ENCODE measurements around the gene PMEPA1.

DNA sequence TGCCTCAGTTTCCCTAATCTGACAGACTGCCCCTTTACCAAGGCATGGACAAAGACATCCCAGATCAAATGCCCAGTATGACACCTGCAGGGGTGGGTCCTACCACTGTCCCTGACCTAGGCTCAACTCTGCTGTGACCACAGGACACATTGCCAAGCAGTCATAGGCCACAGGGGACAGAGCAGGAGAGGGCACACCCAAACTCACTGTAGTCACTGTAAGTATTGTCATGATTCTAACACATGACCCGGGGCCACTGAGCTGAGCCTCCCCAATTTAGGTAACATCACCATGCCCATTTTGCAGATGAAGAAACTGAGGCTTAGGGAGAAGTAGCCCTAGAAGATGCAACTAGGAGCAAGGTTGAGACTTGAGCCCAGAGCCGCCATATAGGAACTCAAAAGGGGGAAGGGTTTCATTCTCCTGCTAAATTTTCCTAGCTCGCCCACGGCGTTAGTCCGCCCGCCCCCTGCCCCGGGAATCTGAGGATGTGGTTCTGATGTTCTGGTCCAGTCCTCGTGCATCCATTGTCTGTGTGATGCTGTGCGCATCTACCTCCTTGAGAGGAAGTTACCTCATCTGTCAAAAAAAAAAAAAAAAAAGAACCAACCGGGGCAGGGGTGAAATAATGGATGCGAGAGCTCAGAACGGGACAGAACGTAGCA is 44.8 kb downstream of the PMEPA1 start:
- TF ChIP-seq CTCF (IDR thresholded peaks at IDR 0.05; ENCODE audit: low read depth, low read length, poor library complexity, severe bottlenecking), result no peak
- TF ChIP-seq EZH2phosphoT487 (IDR thresholded peaks at IDR 0.05; ENCODE audit: borderline replicate concordance, low read length), result no peak
